Liver (tissue), 9 donors: ENCODE data around the gene PPP1R11. TPM values are rescaled to one million over a fixed set of nuclear protein-coding genes. Genes with fewer than 3 reads are reported as not detected.

Experiments
- DNase-seq: peaks from one replicate; pipeline ENCODE4 v3.0.0-alpha.2; 2017; ENCODE audit warnings: low spot score
- H3K27ac ChIP-seq, 2 donors: one replicate each; pipeline ENCODE4 v1.7.0; 2013; ENCODE audit warnings: inconsistent platforms in 2 of 2, low read length in 2 of 2, control low read depth in 1 of 2, low read depth in 1 of 2, mild to moderate bottlenecking in 1 of 2
- H3K27me3 ChIP-seq, 4 donors: one replicate each; pipeline versions ENCODE4 v1.6.1 to v1.7.0; 2013; ENCODE audit warnings: low read length in 3 of 4, inconsistent platforms in 1 of 4, mild to moderate bottlenecking in 1 of 4, moderate library complexity in 1 of 4; ENCODE audit not compliant: control insufficient read depth in 4 of 4, insufficient read depth in 4 of 4
- H3K36me3 ChIP-seq, 4 donors: one replicate each; pipeline versions ENCODE4 v1.6.1 to v1.7.0; 2013; ENCODE audit warnings: low read length in 3 of 4, mild to moderate bottlenecking in 3 of 4, low read depth in 1 of 4, moderate library complexity in 1 of 4; ENCODE audit not compliant: control insufficient read depth in 4 of 4, insufficient read depth in 3 of 4
- H3K4me1 ChIP-seq, 4 donors: one replicate each; pipeline versions ENCODE4 v1.6.1 to v1.7.0; 2013; ENCODE audit warnings: low read length in 3 of 4, mild to moderate bottlenecking in 3 of 4, moderate library complexity in 1 of 4; ENCODE audit not compliant: control insufficient read depth in 4 of 4, insufficient read depth in 4 of 4
- H3K4me3 ChIP-seq, 3 donors: one replicate each; pipeline versions ENCODE4 v1.6.1 to v1.7.0; 2013; ENCODE audit warnings: low read length in 3 of 3, control low read depth in 1 of 3, low read depth in 1 of 3, mild to moderate bottlenecking in 1 of 3
- H3K9ac ChIP-seq, 2 donors: one replicate each; pipeline ENCODE4 v1.7.0; 2013; ENCODE audit warnings: low read length in 2 of 2, mild to moderate bottlenecking in 2 of 2, moderate library complexity in 2 of 2, control low read depth in 1 of 2, low read depth in 1 of 2
- H3K9me3 ChIP-seq, 4 donors: one replicate each; pipeline versions ENCODE4 v1.6.1 to v1.7.0; 2013; ENCODE audit warnings: low read length in 3 of 4; ENCODE audit not compliant: control insufficient read depth in 4 of 4
- EGR1 ChIP-seq, 2 donors: IDR thresholded peaks; 2 replicates each; pipeline ENCODE4 v1.6.1; 2016 to 2018; ENCODE audit warnings: antibody characterized with exemption in 2 of 2, low read depth in 2 of 2
- FOXA1 ChIP-seq: IDR thresholded peaks from 2 replicates; pipeline ENCODE4 v1.6.1; 2016; ENCODE audit warnings: antibody characterized with exemption
- FOXA2 ChIP-seq: IDR thresholded peaks from 2 replicates; pipeline ENCODE4 v1.6.1; 2016; ENCODE audit warnings: antibody characterized with exemption
- GABPA ChIP-seq, 2 donors: IDR thresholded peaks in 1 of 2; conservative IDR thresholded peaks in 1 of 2; 2 replicates each; pipeline ENCODE4 v1.6.1; 2016; ENCODE audit warnings: antibody characterized with exemption in 2 of 2, mild to moderate bottlenecking in 1 of 2, moderate library complexity in 1 of 2
- HNF4A ChIP-seq, 2 donors: conservative IDR thresholded peaks; 2 replicates each; pipeline ENCODE4 v1.6.1; 2016; ENCODE audit warnings: antibody characterized with exemption in 2 of 2, mild to moderate bottlenecking in 2 of 2
- HNF4G ChIP-seq: IDR thresholded peaks from 2 replicates; pipeline ENCODE4 v1.6.1; 2016; ENCODE audit warnings: antibody characterized with exemption
- JUND ChIP-seq, 2 donors: IDR thresholded peaks; 2 replicates each; pipeline ENCODE4 v1.6.1; 2016; ENCODE audit warnings: antibody characterized with exemption in 2 of 2
- NR2F2 ChIP-seq: IDR thresholded peaks from 2 replicates; pipeline ENCODE4 v1.6.1; 2016; ENCODE audit warnings: antibody characterized with exemption
- RAD21 ChIP-seq, 2 donors: IDR thresholded peaks; 2 replicates each; pipeline ENCODE4 v1.6.1; 2016; ENCODE audit warnings: antibody characterized with exemption in 2 of 2, mild to moderate bottlenecking in 2 of 2
- RXRA ChIP-seq, 2 donors: IDR thresholded peaks; 2 replicates each; pipeline ENCODE4 v1.6.1; 2017 to 2018; ENCODE audit warnings: antibody characterized with exemption in 2 of 2, mild to moderate bottlenecking in 1 of 2
- SP1 ChIP-seq: IDR thresholded peaks from 2 replicates; pipeline ENCODE4 v1.6.1; 2018; ENCODE audit warnings: antibody characterized with exemption, mild to moderate bottlenecking
- TAF1 ChIP-seq: conservative IDR thresholded peaks from 2 replicates; pipeline ENCODE4 v1.6.1; 2016; ENCODE audit warnings: antibody characterized with exemption, mild to moderate bottlenecking
- YY1 ChIP-seq: IDR thresholded peaks from 2 replicates; pipeline ENCODE4 v1.6.1; 2016; ENCODE audit warnings: antibody characterized with exemption, mild to moderate bottlenecking
- WGBS: extraction: QIAGEN DNeasy Blood & Tissue Kit; methylation state at CpG from one replicate; pipeline ENCODE4 v1.1.7; 2013; 5-methylcytosine and 5-hydroxymethylcytosine counted together
- polyA plus RNA-seq, 2 donors: library from polyadenylated mRNA; stranded (reverse) in 1 of 2; unstranded in 1 of 2; fragments of 200-250 nt in 1 of 2; fragments of >200 nt in 1 of 2; fragmentation: Nextera tagmentation in 1 of 2; extraction: Ambion mirVana in 1 of 2; gene quantifications; one replicate each; pipeline versions ENCODE4 v1.2.1 to v1.2.3, GENCODE V29; 2013 to 2015
- total RNA-seq, 2 donors: library from RNA; depleted of rRNA; stranded (reverse); fragments of >200 nt; gene quantifications; one replicate each; pipeline ENCODE4 v1.2.3, GENCODE V29; 2014
- TF ChIP-seq, protein P1 (sequence below): IDR thresholded peaks from 2 replicates; pipeline ENCODE4 v1.6.1; 2016; ENCODE audit warnings: antibody characterized with exemption
- TF ChIP-seq, protein P2 (sequence below): IDR thresholded peaks from 2 replicates; pipeline ENCODE4 v1.6.1; 2016; ENCODE audit warnings: antibody characterized with exemption
- TF ChIP-seq, protein P3 (sequence below): IDR thresholded peaks from 2 replicates; pipeline ENCODE4 v1.6.1; 2016; ENCODE audit warnings: antibody characterized with exemption, mild to moderate bottlenecking
- TF ChIP-seq, protein P4 (sequence below): fragments of 150-350 bp; IDR thresholded peaks from 2 replicates; pipeline ENCODE4 v1.5.1; 2017; ENCODE audit warnings: improper control_type of control experiment, low read depth, low read length; ENCODE audit not compliant: missing input control
- TF ChIP-seq, protein P5 (sequence below): IDR thresholded peaks from 2 replicates; pipeline ENCODE4 v1.6.1; 2016; ENCODE audit warnings: antibody characterized with exemption
- donor health status: healthy.
- donor health status: healthy.
- donor health status: healthy.
- donor health status: healthy.
- donor health status: healthy.

Gene PPP1R11, protein sequence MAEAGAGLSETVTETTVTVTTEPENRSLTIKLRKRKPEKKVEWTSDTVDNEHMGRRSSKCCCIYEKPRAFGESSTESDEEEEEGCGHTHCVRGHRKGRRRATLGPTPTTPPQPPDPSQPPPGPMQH
- total RNA-seq, result 10 to 100 TPM in 1 of 2 donors, 1 to 10 TPM in 1; 7.8 to 12.1 TPM
- 10 to 100 TPM; 26.9 to 30.9 TPM for polyA plus RNA-seq

DNA sequence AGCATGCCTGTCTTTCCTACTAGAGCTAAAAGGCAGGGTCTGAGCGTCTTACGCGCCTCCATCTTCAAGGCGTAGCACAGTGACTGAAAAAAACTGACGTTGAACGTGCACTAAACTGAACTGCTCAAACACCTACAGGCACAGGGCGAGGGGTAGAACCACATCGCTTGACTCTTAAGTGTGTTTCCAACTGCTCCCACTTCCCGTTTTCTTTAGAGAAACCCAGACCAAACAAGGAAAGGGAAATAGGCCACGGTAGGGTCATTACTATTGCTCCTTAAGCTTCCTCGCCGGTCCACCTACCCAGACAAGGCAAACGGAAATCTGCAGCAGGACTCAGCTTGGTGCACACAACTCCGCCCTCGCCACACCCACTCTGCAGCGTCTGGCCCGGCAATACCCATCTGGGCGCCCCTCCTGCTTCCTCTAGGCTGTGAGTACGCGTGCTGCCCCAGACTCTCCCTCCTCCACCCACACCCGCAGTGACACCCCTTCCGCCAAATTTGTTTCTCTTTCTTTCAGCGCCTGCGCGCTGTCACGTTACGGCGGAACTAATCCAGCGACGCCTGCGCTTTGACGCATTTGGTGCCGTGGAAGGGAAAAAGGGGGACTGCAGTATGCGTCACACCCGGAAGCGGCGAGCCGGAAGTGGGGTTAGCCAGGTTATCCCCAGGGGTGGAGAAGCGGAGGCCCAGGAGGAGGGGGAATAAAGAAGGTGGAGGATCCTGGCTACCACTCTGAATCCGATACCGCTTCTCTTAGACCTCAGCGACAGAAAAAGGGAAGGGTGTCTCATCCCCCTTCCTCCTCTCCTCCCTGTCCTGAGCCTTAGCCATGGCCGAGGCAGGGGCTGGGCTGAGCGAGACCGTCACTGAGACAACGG lies at the start of gene PPP1R11:
TSS of gene PPP1R11 (plus strand) at position 622 of the 883 bp plus-strand sequence. CDS start at position 835, 213 bp downstream.
- H3K27ac ChIP-seq, result peak within 1 kb of the TSS; percentile 87 to 90

More for the DNA sequence above, at the start of gene PPP1R11:
- TF ChIP-seq RAD21 (IDR thresholded peaks at IDR 0.05) (peak; percentile 44 to 51), GABPA (IDR thresholded peaks at IDR 0.05 in 1 of 2, conservative IDR thresholded peaks at IDR 0.05 in 1 of 2) (peak; percentile 97 to 99), HNF4A (conservative IDR thresholded peaks at IDR 0.05) (peak; percentile 50 to 58), SP1 (peak; percentile 90), EGR1 (IDR thresholded peaks at IDR 0.05; ENCODE audit: low read depth in 2 of 2) (peak; percentile 93 to 98), TAF1 (peak; percentile 90), NR2F2 (peak; percentile 99), HNF4G (no peak), FOXA2 (peak; percentile 60), JUND (IDR thresholded peaks at IDR 0.05) (peak; percentile 94 to 97), FOXA1 (peak; percentile 59), YY1 (peak; percentile 74), RXRA (IDR thresholded peaks at IDR 0.05) (peak; percentile 73 to 80)
- TF ChIP-seq, protein P1, sequence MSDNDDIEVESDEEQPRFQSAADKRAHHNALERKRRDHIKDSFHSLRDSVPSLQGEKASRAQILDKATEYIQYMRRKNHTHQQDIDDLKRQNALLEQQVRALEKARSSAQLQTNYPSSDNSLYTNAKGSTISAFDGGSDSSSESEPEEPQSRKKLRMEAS, result peak; percentile 100
- TF ChIP-seq, protein P2, sequence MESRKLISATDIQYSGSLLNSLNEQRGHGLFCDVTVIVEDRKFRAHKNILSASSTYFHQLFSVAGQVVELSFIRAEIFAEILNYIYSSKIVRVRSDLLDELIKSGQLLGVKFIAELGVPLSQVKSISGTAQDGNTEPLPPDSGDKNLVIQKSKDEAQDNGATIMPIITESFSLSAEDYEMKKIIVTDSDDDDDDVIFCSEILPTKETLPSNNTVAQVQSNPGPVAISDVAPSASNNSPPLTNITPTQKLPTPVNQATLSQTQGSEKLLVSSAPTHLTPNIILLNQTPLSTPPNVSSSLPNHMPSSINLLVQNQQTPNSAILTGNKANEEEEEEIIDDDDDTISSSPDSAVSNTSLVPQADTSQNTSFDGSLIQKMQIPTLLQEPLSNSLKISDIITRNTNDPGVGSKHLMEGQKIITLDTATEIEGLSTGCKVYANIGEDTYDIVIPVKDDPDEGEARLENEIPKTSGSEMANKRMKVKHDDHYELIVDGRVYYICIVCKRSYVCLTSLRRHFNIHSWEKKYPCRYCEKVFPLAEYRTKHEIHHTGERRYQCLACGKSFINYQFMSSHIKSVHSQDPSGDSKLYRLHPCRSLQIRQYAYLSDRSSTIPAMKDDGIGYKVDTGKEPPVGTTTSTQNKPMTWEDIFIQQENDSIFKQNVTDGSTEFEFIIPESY, result peak; percentile 83
- TF ChIP-seq, protein P3, sequence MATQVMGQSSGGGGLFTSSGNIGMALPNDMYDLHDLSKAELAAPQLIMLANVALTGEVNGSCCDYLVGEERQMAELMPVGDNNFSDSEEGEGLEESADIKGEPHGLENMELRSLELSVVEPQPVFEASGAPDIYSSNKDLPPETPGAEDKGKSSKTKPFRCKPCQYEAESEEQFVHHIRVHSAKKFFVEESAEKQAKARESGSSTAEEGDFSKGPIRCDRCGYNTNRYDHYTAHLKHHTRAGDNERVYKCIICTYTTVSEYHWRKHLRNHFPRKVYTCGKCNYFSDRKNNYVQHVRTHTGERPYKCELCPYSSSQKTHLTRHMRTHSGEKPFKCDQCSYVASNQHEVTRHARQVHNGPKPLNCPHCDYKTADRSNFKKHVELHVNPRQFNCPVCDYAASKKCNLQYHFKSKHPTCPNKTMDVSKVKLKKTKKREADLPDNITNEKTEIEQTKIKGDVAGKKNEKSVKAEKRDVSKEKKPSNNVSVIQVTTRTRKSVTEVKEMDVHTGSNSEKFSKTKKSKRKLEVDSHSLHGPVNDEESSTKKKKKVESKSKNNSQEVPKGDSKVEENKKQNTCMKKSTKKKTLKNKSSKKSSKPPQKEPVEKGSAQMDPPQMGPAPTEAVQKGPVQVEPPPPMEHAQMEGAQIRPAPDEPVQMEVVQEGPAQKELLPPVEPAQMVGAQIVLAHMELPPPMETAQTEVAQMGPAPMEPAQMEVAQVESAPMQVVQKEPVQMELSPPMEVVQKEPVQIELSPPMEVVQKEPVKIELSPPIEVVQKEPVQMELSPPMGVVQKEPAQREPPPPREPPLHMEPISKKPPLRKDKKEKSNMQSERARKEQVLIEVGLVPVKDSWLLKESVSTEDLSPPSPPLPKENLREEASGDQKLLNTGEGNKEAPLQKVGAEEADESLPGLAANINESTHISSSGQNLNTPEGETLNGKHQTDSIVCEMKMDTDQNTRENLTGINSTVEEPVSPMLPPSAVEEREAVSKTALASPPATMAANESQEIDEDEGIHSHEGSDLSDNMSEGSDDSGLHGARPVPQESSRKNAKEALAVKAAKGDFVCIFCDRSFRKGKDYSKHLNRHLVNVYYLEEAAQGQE, result peak; percentile 89
- TF ChIP-seq, protein P4, sequence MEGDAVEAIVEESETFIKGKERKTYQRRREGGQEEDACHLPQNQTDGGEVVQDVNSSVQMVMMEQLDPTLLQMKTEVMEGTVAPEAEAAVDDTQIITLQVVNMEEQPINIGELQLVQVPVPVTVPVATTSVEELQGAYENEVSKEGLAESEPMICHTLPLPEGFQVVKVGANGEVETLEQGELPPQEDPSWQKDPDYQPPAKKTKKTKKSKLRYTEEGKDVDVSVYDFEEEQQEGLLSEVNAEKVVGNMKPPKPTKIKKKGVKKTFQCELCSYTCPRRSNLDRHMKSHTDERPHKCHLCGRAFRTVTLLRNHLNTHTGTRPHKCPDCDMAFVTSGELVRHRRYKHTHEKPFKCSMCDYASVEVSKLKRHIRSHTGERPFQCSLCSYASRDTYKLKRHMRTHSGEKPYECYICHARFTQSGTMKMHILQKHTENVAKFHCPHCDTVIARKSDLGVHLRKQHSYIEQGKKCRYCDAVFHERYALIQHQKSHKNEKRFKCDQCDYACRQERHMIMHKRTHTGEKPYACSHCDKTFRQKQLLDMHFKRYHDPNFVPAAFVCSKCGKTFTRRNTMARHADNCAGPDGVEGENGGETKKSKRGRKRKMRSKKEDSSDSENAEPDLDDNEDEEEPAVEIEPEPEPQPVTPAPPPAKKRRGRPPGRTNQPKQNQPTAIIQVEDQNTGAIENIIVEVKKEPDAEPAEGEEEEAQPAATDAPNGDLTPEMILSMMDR, result no peak
- TF ChIP-seq, protein P5, sequence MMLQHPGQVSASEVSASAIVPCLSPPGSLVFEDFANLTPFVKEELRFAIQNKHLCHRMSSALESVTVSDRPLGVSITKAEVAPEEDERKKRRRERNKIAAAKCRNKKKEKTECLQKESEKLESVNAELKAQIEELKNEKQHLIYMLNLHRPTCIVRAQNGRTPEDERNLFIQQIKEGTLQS, result peak; percentile 81
- H3K9ac ChIP-seq, result peak within 1 kb of the TSS; percentile 84 to 85
- peak within 1 kb of the TSS; percentile 62 to 95 (median 83) for H3K4me3 ChIP-seq
- peaks cover 0 to 16% (median 9%) of the 10 kb centered on the region in 4 donors for H3K36me3 ChIP-seq
- H3K27me3 ChIP-seq, result peaks cover 0 to 1% (median 0%) of the 10 kb centered on the region in 4 donors
- DNase-seq, result peak; percentile 95
- WGBS, result under 1% methylated on average over 46 of the region's 46 CpGs
- no peaks in the 10 kb centered on the region for H3K9me3 ChIP-seq
- peaks cover 6 to 34% (median 28%) of the 10 kb centered on the region in 4 donors for H3K4me1 ChIP-seq
